Fibroblast of lung (primary cell): ENCODE results near the gene FNDC5. TPM values are rescaled to one million over a fixed set of nuclear protein-coding genes. Genes with fewer than 3 reads are reported as not detected.

Experiments
- DNase-seq, 2 donors: peaks; one replicate each; pipeline versions ENCODE4 v3.0.0 to v3.0.0-alpha.2; 2010; ENCODE audit warnings: low read depth in 2 of 2
- H2AFZ ChIP-seq: 2 replicates; pipeline ENCODE4 v1.5.1; 2012; ENCODE audit warnings: low read length, control low read depth, inconsistent platforms
- H3K27ac ChIP-seq: 2 replicates; pipeline ENCODE4 v1.5.1; 2011; ENCODE audit warnings: low read length, control low read depth; ENCODE audit not compliant: insufficient read depth
- H3K27me3 ChIP-seq: 2 replicates; pipeline ENCODE4 v1.5.1; 2011; ENCODE audit warnings: mild to moderate bottlenecking, low read length; ENCODE audit not compliant: control insufficient read depth, insufficient read depth
- H3K36me3 ChIP-seq: 2 replicates; pipeline ENCODE4 v1.5.1; 2011; ENCODE audit warnings: low read length; ENCODE audit not compliant: control insufficient read depth, insufficient read depth
- H3K4me1 ChIP-seq: 2 replicates; pipeline ENCODE4 v1.5.1; 2011; ENCODE audit warnings: low read length; ENCODE audit not compliant: control insufficient read depth, insufficient read depth; ENCODE audit errors: extremely low read depth
- H3K4me2 ChIP-seq: 2 replicates; pipeline ENCODE4 v1.5.1; 2011; ENCODE audit warnings: low read length, control low read depth; ENCODE audit not compliant: insufficient read depth; ENCODE audit errors: extremely low read depth
- H3K4me3 ChIP-seq, 4 experiments: fragments of 200-600 bp in 1 of 4; sonication (generic) in 1 of 4; replicated peaks in 1 of 4; 2 replicates each; pipeline ENCODE4 v1.5.1; 2011 to 2016; ENCODE audit warnings: low read length in 4 of 4, low read depth in 3 of 4, mild to moderate bottlenecking in 3 of 4, control low read depth in 2 of 4, inconsistent platforms in 1 of 4, mixed read lengths in 1 of 4; ENCODE audit not compliant: insufficient read depth in 1 of 4; ENCODE audit errors: control extremely low read depth in 1 of 4
- H3K79me2 ChIP-seq: 2 replicates; pipeline ENCODE4 v1.5.1; 2012; ENCODE audit warnings: mild to moderate bottlenecking, low read length, inconsistent platforms; ENCODE audit not compliant: control insufficient read depth, insufficient read depth
- H3K9ac ChIP-seq: 2 replicates; pipeline ENCODE4 v1.5.1; 2011; ENCODE audit warnings: mild to moderate bottlenecking, low read length, control low read depth; ENCODE audit not compliant: insufficient read depth
- H3K9me3 ChIP-seq: 2 replicates; pipeline ENCODE4 v1.5.1; 2012; ENCODE audit warnings: low read depth, low read length; ENCODE audit not compliant: control insufficient read depth, insufficient read depth
- H4K20me1 ChIP-seq: 2 replicates; pipeline ENCODE4 v1.5.1; 2011; ENCODE audit warnings: low read length; ENCODE audit not compliant: control insufficient read depth, insufficient read depth; ENCODE audit errors: extremely low read depth
- CTCF ChIP-seq, 2 donors: IDR thresholded peaks in 1 of 2; conservative IDR thresholded peaks in 1 of 2; 1 replicate in 1 of 2; 2 replicates in 1 of 2; pipeline ENCODE4 v1.5.1; 2011 to 2012; ENCODE audit warnings: low read length in 2 of 2, control low read depth in 1 of 2, inconsistent platforms in 1 of 2, low read depth in 1 of 2, mild to moderate bottlenecking in 1 of 2
- EZH2 ChIP-seq: IDR thresholded peaks from 2 replicates; pipeline ENCODE4 v1.5.1; 2012; ENCODE audit warnings: low read length, control low read depth, mild to moderate bottlenecking; ENCODE audit errors: missing control alignments
- polyA plus RNA-seq, 2 donors: library from polyadenylated mRNA; depleted of rRNA in 1 of 2; stranded (reverse) in 1 of 2; unstranded in 1 of 2; fragments of >200 nt; gene quantifications; 2 replicates each; pipeline ENCODE4 v1.2.1, GENCODE V29; 2011 to 2012; ENCODE audit warnings: missing spikeins in 1 of 2
- total RNA-seq: library from RNA; depleted of rRNA; stranded (reverse); fragments of >200 nt; gene quantifications from 2 replicates; pipeline ENCODE4 v1.2.1, GENCODE V29; 2014

Gene FNDC5
- total and polyA plus RNA-seq, 2 donors (not counting 1 experiment from before 2014, with no cell fraction given), result 0.33 to 1.6 TPM

GRCh38 chr1:32855861-32856617 lies 14.7 kb downstream of the FNDC5 start:
- Histone ChIP-seq H3K79me2 (no peaks in the 10 kb centered on the region), H3K9ac (no peak overlapping the region), H3K36me3 (peaks cover 5% of the 10 kb centered on the region), H3K9me3 (no peaks in the 10 kb centered on the region), H3K4me1 (no peaks in the 10 kb centered on the region), H4K20me1 (no peaks in the 10 kb centered on the region), H3K27ac (no peak overlapping the region), H2AFZ (no peak overlapping the region), H3K4me2 (no peak overlapping the region), H3K27me3 (no peaks in the 10 kb centered on the region), H3K4me3 (no peak overlapping the region)
- TF ChIP-seq EZH2 (no peak), CTCF (conservative IDR thresholded peaks at IDR 0.05 in 1 of 2, IDR thresholded peaks at IDR 0.05 in 1 of 2; ENCODE audit: low read depth in 1 of 2, low read length in 2 of 2) (no peak)
- DNase-seq, result no peak

- no peaks in the 10 kb centered on the region for H4K20me1 ChIP-seq
- no peak overlapping the region for H3K4me2 ChIP-seq
- H2AFZ ChIP-seq, result no peak overlapping the region
- peaks cover 2% of the 10 kb centered on the region for H3K36me3 ChIP-seq
- H3K4me1 ChIP-seq, result no peaks in the 10 kb centered on the region
- no peak overlapping the region for H3K9ac ChIP-seq
- H3K79me2 ChIP-seq, result no peaks in the 10 kb centered on the region
- H3K4me3 ChIP-seq, result no peak overlapping the region
- no peaks in the 10 kb centered on the region for H3K9me3 ChIP-seq
- no peak overlapping the region for H3K27ac ChIP-seq
- TF ChIP-seq CTCF (conservative IDR thresholded peaks at IDR 0.05 in 1 of 2, IDR thresholded peaks at IDR 0.05 in 1 of 2; ENCODE audit: low read depth in 1 of 2, low read length in 2 of 2) (no peak), EZH2 (no peak)
- H3K27me3 ChIP-seq, result no peaks in the 10 kb centered on the region
- DNase-seq, result no peak
Observed at GRCh38 chr1:32848354-32849063, 22.2 kb downstream of the FNDC5 start.

GRCh38 chr1:32831878-32832277 lies 38.8 kb downstream of the FNDC5 start:
- no peaks in the 10 kb centered on the region for H3K27me3 ChIP-seq

More at GRCh38 chr1:32831878-32832277, 38.8 kb downstream of the FNDC5 start:
- TF ChIP-seq CTCF (conservative IDR thresholded peaks at IDR 0.05 in 1 of 2, IDR thresholded peaks at IDR 0.05 in 1 of 2; ENCODE audit: low read depth in 1 of 2, low read length in 2 of 2) (no peak), EZH2 (no peak)
- DNase-seq, result no peak
- Histone ChIP-seq H3K9me3 (no peaks in the 10 kb centered on the region), H2AFZ (no peak overlapping the region), H3K27ac (no peak overlapping the region), H4K20me1 (no peaks in the 10 kb centered on the region), H3K4me1 (no peaks in the 10 kb centered on the region), H3K4me3 (no peak overlapping the region), H3K79me2 (no peaks in the 10 kb centered on the region), H3K9ac (no peak overlapping the region), H3K36me3 (peaks cover 11% of the 10 kb centered on the region), H3K4me2 (no peak overlapping the region)
